GM18861 (cell line): ENCODE measurements around the gene GNAL.

Source experiments
- ATAC-seq: cut with Tn5 transposase; IDR thresholded peaks from one replicate; pipeline ENCODE4 v1.9.1; 2021; ENCODE audit not compliant: unreplicated experiment

Gene GNAL

DNA sequence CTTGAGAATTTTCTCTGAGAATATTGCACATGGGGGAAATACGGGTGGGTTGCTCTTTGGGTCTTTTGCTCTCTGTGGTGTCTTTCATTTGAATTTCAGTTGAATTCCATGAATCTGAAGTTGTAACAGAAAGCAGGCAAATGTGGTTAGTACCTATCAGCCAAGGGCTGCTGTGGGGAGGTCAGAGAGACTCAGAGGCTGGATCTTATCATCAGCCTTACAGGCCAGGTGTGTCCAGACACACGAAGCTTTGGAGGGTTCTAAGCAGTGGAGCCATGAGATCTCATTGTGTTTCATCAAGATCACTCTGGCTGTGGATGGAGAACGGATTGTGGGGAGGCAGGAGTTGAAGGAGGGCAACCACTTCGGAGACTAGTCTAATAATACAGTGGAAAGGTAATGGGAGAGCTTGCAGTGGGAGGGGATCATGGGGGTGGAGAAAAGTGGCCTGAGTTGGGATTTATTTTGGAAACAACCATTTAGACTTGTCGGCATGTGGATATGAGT is 68.1 kb downstream of the GNAL start:
- ATAC-seq = no peak

DNA sequence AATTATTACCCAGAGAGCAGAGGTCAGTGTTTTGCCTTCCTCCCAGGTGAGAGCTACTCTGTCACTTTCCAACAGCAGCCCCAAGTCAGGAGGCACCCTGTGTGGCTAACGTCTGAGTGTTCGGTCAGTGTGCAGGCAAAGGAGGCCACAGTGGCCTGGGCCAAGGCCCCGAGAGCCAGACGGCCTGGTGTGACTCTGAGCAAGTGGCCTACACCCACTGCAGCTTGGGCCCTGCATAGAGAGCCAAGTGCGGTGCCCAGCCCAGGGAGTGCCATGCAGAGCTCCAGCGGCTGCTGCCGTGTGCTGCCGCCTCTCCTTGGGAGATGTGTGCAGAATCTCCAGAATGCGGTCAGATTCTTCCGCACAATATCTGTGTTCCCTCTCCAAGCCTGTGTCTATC is 70.4 kb downstream of the GNAL start:
- no peak for ATAC-seq

DNA sequence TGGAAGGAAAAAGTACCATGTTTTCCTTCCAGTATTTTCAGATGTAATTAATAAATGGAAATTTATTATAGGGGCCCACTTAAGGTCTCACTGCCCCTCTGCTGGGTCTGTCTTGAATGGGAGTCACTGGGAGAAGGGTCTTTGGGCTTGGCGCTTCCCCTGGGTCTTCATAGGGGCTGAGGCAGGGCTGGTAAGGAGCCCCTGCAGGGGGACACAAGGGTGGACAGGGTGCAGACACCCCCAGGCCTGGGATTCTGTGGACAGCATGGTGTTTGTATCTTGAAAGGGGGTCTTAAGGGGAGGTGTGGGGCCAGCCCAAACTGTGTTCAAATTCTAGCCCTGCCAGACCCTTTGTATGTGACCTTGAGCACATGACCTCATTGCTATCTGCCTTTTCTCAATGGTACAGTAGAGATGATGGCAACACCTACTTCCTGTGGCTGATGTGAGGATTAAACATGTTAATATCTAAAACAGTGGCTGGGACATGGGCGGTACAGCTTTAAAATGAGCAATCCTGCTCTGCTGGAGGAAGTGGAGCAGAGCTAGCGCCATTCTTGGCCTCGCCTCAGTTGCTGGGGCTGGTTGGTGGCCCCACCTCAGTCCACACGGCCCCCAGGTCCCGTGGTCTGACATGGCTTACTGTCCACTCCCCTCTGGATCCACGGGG is 71.6 kb downstream of the GNAL start:
- no peak for ATAC-seq

DNA sequence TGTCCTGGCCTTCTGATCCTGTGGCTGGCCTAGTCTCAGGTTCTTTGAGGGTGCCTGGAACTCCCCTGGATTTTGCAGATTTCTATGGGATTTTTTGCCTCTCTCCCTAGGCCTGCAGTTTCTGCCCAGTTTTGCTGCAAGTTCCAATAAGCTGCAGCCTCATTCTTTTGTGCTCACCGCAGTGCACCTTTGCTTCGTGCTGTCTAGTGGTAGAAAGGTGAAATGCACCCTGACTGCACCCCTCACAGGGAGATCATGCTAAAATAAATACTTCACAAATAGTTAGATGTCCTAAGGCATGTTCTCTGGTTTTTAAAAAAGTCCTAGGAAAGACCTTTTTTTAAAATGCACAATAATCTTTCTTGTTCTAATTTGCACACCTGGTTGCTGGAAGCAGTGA is 72.5 kb downstream of the GNAL start:
- no peak for ATAC-seq

DNA sequence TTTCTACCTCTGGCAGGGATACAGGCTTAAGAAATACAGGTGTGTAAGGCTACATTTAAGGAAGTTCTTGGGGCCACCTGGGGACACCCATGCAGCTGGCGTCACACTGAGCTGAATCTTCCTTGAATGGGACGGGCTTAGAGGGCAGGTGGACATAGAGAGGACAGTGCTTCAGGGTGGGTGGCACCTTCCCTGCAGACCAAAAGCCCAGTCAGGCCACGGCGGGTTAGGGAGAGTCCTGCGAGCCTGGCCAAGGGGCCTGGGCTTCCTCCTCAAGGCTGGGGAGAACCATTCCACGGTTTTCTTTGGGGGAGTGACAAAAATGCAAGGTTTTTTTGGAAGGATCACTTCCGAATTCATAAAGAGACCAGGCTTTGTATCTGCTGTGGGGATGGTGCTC is 73.4 kb downstream of the GNAL start:
- ATAC-seq = no peak

DNA sequence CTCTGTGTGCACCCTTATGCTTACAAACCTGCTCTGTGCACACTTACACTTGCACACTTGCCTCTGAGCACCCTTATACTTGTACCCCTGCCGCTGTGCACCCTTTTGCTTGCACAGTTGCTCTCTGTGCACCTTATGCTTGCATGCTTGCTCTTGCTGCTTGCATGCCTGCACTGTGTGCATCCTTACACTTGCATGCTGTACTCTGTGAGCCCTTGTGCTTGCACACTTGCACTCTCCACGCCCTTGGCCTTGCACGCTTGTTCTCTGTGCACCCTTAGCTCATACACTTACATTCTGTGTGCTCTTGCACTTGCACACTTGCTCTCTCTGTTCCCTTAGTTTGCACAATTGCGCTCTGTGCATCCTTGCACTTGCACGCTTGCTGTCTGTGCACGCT is 78.3 kb downstream of the GNAL start:
- ATAC-seq = no peak

DNA sequence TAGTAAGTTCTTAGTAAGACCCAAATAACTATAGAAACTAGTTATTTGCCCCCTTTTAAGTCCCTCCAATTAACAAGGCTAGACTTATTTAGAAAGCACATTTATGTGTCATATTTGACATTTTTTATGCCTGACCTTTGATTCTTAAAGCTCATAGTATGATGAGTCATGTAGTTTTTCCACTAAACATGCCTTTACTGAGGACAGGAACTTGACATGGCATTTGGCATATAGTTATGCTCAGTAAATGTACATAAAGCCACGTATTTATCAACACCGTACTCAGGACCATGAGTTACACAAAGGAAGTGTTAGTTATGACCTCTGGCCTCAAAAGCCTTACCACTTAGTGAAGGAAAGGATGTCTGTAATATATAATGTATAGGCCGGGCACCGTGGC is 78.9 kb downstream of the GNAL start:
- no peak for ATAC-seq

DNA sequence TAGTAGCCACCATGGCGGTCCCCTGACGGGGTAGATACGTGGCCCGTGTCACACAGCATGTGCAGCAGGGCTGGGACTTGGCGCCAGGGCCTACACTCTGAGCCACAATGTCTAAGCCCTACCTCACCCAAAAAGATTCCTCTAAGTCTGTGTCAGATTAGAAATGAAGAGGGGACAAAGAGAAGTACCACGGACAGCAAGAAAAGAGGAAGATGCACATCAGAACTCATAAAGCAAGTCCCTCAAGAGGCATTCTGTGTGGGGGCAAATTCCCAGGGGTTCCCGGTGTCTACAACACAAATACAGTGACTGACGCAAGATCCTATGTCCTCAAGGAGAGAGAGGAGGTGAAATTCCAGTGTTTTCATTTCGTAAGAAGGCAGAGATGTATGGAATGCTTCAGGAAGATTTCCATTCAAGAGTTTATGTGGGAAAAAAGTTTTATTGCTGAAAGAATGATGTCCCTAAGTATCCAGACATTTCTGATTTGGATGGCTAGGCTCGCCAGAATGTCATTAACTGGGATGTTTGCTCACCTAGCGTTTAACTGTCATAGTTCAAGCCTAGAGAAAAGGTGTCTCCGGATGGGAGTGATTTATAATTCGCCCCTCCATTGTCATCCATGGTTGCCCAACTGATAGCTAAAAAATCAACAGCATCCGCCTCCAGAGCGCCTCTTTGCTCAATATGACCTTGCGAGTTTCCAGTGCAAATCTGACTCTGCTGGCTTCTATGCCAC is 86.5 kb downstream of the GNAL start:
- no peak for ATAC-seq

DNA sequence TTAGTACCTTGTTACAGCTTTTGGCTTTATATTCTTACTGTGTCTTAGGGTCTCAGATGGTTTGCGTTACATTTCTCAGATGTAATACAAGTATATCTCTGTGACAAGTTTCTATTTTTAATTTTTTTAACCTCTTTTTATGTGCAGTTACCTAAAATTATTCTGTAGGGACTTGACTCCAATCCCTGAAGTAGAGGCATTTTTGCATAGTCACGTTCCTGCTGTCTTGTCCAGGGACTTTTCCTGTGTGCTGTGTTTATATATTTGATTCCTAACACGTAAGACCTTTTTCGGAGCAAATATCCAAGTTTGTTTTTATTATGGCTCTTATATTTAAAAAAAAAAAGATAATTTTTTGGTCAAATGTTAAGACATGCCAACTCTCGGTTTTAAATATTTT is 91.0 kb downstream of the GNAL start:
- no peak for ATAC-seq

DNA sequence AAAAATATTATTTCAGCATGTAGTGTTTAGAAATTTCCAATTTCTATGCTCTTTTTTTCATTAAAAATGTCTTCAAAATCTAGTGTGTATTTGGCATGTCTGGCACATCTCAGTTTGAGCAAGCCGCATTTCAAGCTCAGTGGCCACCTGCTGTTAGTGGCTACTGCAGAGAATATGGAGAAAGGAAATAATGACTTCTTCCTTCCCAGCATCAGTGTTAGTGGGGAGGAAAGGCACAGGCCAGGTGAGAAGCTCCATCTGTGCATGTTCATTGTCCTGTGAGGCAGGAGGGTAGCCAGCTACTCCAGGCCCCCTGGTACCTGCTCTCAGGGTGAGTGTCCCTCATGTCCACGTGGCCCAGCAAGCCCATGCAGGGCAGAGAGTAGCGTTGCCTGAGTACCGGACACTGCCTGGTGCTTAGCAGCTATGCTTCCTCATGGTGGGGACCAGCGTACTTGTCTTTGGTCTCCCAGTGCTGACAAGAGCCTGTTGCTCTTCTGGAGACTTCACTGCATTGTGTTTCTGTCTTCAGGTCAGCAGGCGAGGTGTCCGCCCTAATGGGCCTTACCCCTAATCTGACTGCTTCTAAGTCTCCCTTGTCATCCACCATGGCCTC is 94.8 kb downstream of the GNAL start:
- no peak for ATAC-seq

DNA sequence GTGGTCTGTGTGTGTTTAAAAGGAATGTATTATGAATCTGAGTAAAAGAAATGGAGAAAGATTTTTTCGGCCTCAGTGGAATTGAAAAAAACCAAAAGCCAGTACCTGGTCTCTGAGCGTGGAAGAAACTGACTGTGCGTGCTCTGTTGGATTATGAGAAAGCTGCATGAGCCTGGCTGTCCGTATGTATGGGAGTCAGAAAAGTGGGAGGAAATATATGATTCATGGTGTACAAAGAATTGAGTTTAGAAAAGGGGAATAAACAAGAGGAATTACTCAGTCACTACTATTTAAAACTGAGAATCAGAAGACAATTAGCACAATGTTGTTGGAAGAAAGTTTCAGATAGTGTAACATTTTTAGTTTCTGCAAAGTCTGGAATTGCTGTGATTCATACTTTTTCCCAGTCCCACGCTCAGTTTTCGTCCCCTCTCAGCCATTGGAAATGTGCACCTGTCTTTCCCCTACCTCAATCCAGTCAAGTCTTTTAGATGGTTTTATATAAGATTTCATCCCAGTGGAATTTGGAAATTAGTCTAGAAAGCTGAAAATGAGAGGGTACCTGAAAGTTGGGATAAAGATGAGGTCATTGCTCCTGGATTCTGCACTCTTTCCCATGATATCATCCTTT is 95.7 kb downstream of the GNAL start:
- no peak for ATAC-seq

DNA sequence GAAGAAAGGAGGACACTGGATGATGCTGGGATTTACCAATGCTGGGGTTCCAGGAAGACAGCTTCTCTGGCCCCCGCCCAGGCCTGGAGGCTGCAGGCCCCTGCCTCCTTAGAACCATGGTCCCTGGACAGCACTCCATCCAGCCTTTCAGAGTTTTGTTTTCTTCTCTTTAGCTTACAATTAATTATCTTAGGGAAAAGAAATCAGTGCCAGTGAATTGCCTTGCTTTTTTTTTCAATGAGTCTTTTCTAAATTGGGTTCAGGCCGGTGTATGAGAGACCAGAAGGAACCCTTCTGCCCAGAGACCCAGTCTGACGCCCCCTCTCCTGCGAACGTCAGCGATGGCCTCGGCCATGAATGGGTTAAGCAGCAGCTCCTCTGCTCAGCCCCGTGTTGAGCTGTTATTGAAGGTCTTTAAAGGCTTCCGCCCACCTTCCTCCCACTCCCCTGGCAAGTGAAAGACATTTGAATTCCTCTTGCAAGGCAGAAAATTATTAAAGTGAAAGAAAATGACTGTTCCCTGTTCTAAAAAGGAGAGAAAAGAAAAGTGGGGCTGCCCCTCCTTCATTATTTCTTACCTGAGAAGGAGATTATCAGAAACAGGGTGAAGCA is 96.5 kb downstream of the GNAL start:
- ATAC-seq = no peak

DNA sequence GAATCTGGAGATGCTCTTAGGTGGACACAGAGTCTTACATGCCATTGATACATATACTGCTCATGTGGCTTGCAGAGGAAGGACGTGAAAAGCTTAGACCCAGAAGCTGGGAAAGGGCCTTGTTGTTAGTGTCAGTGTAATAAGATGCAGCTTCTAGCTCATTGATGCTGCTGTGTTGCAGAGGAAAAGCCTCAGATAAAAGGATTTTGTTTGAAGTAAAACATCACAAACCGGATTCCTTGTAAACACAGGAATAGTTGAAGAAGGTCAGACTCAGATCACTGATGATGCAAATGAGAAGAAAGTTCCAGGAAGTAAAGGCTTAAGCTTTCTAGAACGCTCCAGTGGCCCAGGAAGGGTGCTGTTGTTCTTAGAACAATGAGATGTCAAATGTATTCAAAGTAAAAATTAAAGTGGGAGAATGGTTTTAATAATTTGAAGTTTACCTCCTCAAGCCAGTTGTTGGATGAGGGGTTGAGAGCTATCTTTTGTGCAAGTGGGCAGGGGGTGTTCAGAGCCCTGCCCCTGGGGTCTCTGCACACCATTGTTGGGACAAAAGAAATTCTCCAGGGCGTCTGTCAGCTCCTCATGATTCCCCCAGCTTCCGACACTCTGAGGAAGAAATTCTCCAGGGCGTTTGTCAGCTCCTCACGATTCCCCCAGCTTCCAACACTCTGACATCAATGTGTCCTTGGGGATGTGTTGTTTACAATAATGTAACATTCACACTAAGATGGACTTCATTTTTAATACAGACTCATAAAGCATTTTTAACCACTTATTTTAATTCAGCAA is 100.8 kb downstream of the GNAL start:
- ATAC-seq = no peak

DNA sequence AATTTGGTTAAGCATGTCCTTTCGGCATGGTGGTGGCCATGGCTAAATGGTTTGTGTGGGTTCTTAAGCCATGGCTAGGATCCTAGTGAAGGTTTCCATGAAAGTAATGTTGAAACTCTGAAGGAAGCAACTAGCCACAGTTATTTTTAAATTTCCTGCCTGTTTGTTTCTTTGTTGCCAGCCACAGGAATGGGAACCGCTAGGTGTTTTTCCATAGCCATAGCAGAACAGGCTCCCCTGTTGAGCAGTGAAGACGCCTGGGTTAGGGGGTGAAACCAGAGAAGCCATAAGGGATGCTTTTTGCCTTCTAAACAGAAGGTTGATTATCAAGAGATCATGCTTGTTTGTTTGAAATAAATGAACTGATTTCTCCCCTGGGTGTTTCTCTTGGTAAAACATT is 102.1 kb downstream of the GNAL start:
- no peak for ATAC-seq

DNA sequence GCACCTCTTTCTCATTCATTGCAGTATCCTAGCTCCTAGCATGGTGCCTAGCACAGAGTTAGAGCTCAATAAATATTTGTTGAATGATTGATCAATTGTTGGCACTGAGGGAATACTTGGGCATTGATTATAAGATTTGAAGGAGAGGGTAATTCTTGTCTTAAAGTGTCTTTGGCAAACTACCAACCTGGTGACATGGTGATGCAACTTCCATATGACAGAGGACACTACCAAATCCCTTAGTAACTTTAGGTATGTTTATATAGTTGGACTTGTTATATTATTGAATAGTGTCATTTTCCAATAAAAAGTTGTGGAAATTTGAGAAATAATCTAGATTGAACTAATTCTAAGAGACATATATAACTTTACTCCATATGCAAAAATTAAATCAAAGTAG is 103.6 kb downstream of the GNAL start:
- ATAC-seq = no peak

DNA sequence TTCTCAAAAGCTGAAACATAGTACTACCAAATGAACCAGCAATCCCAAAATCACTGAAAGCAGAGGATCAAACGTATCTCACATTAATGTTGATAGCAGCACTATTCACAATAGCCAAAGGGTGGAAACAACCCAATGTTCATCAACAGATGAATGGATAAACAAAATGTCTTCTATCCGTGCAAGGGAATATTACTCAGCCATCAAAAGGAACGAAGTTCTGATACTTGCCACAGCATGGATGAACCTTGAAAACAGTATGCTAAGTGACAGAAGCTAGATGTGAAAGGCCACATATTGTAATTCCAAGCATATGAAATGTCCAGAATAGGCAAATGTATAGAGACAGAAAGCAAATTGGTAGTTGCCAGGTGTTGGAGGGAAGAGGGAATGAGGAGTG is 105.1 kb downstream of the GNAL start:
- no peak for ATAC-seq

DNA sequence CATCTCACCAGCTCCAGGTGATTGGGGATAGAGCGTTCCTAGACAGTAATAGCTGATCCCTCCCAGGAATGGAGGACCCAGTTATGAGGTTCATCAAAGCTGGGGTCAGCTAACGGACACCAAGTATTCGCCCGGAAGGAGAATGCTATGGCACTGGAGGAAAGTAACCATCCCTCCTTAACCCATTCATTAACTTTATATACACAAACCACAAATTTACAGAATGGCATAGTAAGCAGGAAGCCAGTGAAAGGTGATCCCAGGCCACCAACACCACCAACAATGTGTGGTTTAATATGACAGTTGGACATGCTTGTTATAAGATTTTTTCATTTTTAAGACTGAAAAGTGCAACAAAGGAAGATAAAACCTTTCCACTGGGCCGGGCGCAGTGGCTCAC is 106.9 kb downstream of the GNAL start:
- ATAC-seq = no peak

DNA sequence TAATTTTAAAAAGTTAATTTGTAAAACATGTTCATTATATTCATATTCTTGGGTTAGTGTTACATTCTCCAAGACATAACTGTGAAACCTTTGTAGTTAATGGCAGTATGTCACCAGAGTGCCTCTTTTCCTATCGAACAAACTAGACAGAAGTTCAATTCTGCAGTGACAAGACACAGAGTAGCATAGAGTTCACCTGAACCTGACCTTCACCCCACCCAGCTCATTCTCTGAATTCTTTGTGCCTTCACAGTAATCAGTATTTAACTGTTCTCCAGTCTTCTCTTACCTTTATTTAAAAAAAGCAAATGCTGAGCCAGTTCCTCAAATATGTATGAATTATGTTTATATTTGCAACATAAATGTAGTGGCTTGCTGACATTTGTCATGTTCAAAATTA is 109.2 kb downstream of the GNAL start:
- no peak for ATAC-seq

DNA sequence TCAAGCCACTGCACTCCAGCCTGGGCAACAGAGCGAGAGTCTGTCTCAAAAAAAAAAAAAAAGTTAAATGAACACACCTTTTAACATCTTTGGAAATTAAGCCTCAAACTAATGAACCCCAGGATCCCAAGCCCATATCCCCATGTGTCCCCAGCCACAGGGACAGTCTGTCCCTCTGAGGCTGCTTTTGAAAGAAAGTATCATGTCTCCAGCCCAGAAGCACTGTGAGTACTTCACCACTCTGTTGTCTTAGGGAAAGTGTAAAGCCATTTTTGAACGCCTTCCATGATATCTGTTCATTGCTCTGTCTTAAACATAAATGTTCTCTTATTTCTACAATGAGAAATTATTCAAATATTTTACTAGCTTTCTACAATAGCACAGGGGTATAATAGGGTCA is 110.0 kb downstream of the GNAL start:
- no peak for ATAC-seq

DNA sequence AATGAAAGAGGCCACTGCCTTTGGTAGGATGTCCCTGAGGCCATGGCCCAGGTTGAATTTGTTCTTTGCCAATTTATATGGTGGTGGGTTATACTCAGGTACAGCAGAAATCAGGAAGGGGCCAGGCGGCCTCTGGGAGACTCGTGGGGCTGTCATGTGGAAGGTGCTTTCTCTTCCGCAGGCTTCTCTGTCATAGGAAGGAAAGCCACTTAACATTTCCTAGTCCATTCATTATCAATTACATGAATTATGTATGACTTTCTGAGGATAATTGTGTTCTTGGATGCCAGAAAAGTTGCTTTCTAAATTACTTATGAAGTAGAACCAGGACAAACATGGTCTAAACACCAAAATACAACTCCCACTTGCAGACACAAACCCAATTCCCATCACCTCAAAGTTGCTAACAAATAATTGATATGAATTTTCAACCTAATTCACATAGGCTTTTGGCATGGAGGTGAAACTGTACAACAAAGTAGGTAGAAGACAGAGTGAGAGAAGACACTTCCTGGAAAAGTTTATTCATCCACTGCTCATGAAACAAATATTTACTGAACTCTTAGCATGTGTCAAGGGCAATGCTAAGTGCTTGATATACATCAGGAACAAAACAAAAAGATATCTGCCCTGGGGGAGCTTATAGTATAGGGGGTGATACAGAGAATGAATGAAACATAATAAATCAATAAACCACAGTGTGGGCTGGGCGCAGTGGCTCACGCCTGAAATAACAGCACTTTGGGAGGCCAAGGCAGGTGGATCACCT is 111.7 kb downstream of the GNAL start:
- no peak for ATAC-seq
